Small intestine (tissue), 7 donors: ENCODE results near the gene STK38. TPM values are rescaled to one million over a fixed set of nuclear protein-coding genes. Genes with fewer than 3 reads are reported as not detected.
"Not testable (repeated sequence)": the region's sequence is repeated elsewhere in the genome, so short reads cannot be mapped to it uniquely, and the experiment has no call there.

Experiments used
- DNase-seq, 2 donors: peaks; one replicate each; pipeline versions ENCODE4 v3.0.0 to v3.0.0-alpha.2; 2013
- FAIRE-seq: peaks from 2 replicates; lab custom pipeline; 2012; peaks lifted over from hg19 to GRCh38; lab: Jason Lieb, UNC
- H3K27ac ChIP-seq, 3 donors: one replicate each; pipeline ENCODE4 v1.5.1; 2013; ENCODE audit warnings: low read length in 2 of 3, mild to moderate bottlenecking in 2 of 3, control low read depth in 1 of 3, inconsistent platforms in 1 of 3, low read depth in 1 of 3, moderate library complexity in 1 of 3
- H3K27me3 ChIP-seq, 3 donors: one replicate each; pipeline ENCODE4 v1.6.1; 2013; ENCODE audit warnings: low read length in 3 of 3, inconsistent platforms in 1 of 3; ENCODE audit not compliant: control insufficient read depth in 3 of 3, insufficient read depth in 3 of 3
- H3K36me3 ChIP-seq, 3 donors: one replicate each; pipeline ENCODE4 v1.6.1; 2013; ENCODE audit warnings: low read length in 3 of 3, inconsistent platforms in 1 of 3, low read depth in 1 of 3, mild to moderate bottlenecking in 1 of 3, moderate library complexity in 1 of 3; ENCODE audit not compliant: control insufficient read depth in 3 of 3, insufficient read depth in 2 of 3
- H3K4me1 ChIP-seq, 3 donors: one replicate each; pipeline ENCODE4 v1.6.1; 2013; ENCODE audit warnings: low read length in 2 of 3, inconsistent platforms in 1 of 3, low read depth in 1 of 3, mild to moderate bottlenecking in 1 of 3, moderate library complexity in 1 of 3; ENCODE audit not compliant: control insufficient read depth in 3 of 3, insufficient read depth in 2 of 3
- H3K4me3 ChIP-seq, 3 donors: one replicate each; pipeline ENCODE4 v1.5.1; 2013; ENCODE audit warnings: low read length in 3 of 3, control low read depth in 1 of 3, inconsistent platforms in 1 of 3, low read depth in 1 of 3, mild to moderate bottlenecking in 1 of 3, moderate library complexity in 1 of 3
- H3K9me3 ChIP-seq, 2 donors: one replicate each; pipeline ENCODE4 v1.6.1; 2013; ENCODE audit warnings: low read depth in 1 of 2, low read length in 1 of 2; ENCODE audit not compliant: control insufficient read depth in 2 of 2, insufficient read depth in 1 of 2
- WGBS, 3 donors: extraction: QIAGEN DNeasy Blood & Tissue Kit; methylation state at CpG; one replicate each; pipeline ENCODE4 v1.1.7; 2013; 5-methylcytosine and 5-hydroxymethylcytosine counted together
- polyA plus RNA-seq, 4 donors: library from polyadenylated mRNA; stranded (reverse) in 3 of 4; unstranded in 1 of 4; fragments of 200-250 nt in 3 of 4; fragments of 120-200 nt in 1 of 4; gene quantifications; one replicate each; pipeline versions ENCODE4 v1.2.1 to v1.2.3, GENCODE V29; 2013
- donor health status: healthy with polysubstance abuse.
- donor health status: control.
- donor health status: control.
- donor health status: Bipolar disorder and iron deficiency.
- donor health status: healthy.

Gene STK38
- polyA plus RNA-seq, 4 donors: 27.6 to 52.1 (median 39.9) TPM

DNA sequence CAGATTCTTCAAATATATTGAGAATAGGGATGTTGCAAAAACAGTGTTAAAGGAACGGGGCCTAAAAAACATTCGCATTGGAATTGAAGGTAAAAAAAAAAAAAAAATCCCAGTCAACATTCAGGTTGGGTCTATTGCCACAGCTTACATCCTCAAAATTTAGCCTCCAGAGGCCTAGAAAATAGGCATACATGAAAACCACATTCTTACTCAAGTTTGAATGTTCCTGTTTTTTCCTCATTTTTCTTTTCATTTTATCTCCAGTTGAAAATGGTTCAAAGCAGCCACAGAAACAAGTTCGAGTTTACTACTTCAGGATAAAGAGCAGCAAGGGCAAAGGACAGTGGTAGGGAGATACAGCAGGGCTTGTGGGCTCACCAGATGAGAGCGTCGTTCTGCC lies 62.5 kb downstream of the STK38 start:
- Histone ChIP-seq H3K27me3 (no peaks in the 10 kb centered on the region), H3K9me3 (no peaks in the 10 kb centered on the region), H3K27ac (no peak overlapping the region), H3K4me3 (no peak overlapping the region), H3K36me3 (peaks cover 3 to 55% (median 22%) of the 10 kb centered on the region in 3 donors), H3K4me1 (no peaks in the 10 kb centered on the region)
- DNase-seq (no peak), FAIRE-seq (no peak)
- 83 to 86% (median 84%) methylated on average over 5 of the region's 5 CpGs for WGBS, 3 donors

DNA sequence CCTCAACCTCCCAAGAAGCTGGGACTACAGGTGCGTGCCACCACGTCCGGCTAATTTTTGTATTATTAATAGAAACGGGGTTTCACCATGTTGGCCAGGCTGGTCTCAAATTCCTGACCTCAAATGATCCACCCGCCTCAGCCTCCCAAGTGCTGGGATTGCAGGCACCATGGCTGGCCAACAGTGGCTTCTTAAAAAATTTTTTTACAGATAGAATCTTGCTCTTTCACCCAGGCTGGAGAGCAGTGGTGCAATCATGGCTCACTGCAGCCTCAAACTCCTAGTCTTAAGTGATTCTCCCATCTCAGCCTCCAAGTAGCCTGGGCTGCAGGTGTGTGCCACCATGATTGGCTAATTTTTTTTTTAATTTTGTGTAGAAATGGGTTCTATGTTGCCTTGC lies 64.0 kb downstream of the STK38 start:
- not testable (repeated sequence) for H3K27ac ChIP-seq, H3K4me1 ChIP-seq, H3K9me3 ChIP-seq, H3K27me3 ChIP-seq, H3K4me3 ChIP-seq, FAIRE-seq, DNase-seq
- peaks cover 6 to 54% (median 22%) of the 10 kb centered on the region in 3 donors for H3K36me3 ChIP-seq
- 96 to 98% (median 98%) methylated on average over 5 of the region's 5 CpGs for WGBS, 3 donors

DNA sequence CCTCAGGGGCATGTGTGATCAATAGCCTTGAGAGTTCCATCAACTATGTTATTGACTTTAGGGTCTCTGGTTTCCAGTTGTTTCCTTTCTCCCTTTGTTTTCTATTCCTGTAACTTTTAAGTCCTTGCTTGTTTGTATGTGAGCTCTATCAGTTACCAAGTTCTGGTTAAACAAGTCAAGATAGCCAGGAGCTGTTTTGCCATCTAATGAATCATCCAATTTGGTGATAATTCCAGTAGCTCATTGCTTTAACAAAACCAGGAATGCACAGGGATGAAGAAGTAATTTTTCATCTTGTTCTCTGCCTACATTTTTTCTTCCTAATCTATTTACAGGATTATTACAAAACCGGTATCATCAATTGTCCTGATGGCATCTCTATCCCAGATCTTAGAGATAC lies 68.0 kb downstream of the STK38 start:
- DNase-seq (no peak), FAIRE-seq (no peak)
- H3K4me3 ChIP-seq: no peak overlapping the region
- no peaks in the 10 kb centered on the region for H3K27me3 ChIP-seq
- H3K9me3 ChIP-seq: no peaks in the 10 kb centered on the region
- 81 to 85% (median 84%) methylated on average over 1 of the region's 1 CpG for WGBS, 3 donors
- no peaks in the 10 kb centered on the region for H3K4me1 ChIP-seq
- peaks cover 8 to 44% (median 11%) of the 10 kb centered on the region in 3 donors for H3K36me3 ChIP-seq
- no peak overlapping the region for H3K27ac ChIP-seq

DNA sequence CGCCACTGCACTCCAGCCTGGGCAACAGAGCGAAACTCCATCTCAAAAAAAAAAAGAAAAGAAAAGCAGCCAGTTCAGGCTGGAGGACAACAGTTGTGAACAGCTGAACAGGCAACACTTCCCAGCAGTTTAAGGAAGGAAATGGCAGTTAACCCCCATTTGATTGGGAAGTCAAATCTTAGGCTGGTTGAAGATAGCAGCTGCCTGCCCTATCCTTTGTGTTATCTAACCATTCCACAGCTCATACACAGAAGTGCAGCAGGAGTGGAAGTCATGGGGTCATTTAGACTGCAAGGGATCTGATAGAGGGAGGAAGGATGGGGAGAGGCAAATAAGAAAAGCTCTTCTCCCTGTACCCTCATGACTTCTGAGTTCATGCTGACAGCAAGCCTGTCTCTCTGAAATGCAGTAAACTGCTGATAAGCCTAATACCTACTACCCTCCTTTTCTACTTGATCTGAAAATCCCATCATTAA lies 69.2 kb downstream of the STK38 start:
- H3K27ac ChIP-seq: no peak overlapping the region
- DNase-seq (no peak), FAIRE-seq (no peak)
- H3K27me3 ChIP-seq: no peaks in the 10 kb centered on the region
- peaks cover 5 to 40% (median 11%) of the 10 kb centered on the region in 3 donors for H3K36me3 ChIP-seq
- no peak overlapping the region for H3K4me3 ChIP-seq
- WGBS, 3 donors: 75 to 93% (median 93%) methylated on average over 2 of the region's 2 CpGs
- no peaks in the 10 kb centered on the region for H3K4me1 ChIP-seq
- no peaks in the 10 kb centered on the region for H3K9me3 ChIP-seq

DNA sequence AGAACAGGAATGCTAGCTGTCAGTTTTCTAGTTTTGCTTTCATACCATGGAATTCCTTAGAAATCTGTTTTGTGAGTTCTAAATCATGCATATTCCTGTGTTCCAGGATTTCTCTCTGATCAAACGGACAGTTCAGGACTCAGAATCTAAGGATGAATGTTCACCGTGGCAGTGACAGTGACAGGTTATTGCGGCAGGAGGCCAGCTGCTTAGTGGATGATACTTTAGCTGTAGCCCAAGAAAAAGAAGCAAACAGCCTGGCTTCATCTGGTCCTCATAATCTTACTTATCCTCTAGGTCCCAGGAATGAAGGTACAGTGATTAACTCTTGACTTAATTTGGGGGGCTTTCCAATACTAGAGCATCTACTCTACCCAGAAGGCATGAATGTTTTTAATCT lies 77.3 kb downstream of the STK38 start:
- Histone ChIP-seq H3K4me1 (no peaks in the 10 kb centered on the region), H3K27me3 (no peaks in the 10 kb centered on the region), H3K9me3 (no peaks in the 10 kb centered on the region), H3K36me3 (peaks cover 2 to 24% (median 5%) of the 10 kb centered on the region in 3 donors), H3K4me3 (no peak overlapping the region), H3K27ac (no peak overlapping the region)
- no peak for FAIRE-seq
- WGBS, 3 donors: 91 to 92% (median 92%) methylated on average over 3 of the region's 3 CpGs
- no peak for DNase-seq

DNA sequence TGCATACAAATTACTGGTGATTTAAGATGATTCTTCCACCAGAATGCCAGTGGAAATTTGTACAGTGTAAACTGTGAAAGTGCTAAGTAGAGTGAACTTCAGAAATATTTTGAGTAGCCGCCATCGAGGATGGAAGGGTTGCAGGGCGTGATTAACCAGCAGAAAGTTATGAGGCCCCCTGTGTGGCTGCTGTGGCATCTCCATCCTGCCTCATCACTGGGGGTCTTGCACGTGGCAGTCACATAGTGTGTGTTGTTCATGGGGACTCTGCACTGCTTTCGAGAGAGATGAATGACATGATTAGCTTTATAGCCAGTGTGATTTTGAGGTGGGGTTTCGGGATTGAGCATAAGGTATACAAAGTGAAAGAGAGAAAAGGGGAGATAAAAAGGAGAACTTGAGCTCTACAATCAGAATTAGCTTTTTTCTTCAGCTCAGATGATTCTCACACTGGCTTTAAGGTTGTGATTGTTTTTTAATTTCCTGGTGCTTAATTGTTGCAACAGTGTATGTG lies 78.1 kb downstream of the STK38 start:
- no peaks in the 10 kb centered on the region for H3K4me1 ChIP-seq
- H3K9me3 ChIP-seq: no peaks in the 10 kb centered on the region
- no peak overlapping the region for H3K4me3 ChIP-seq
- peaks cover 2 to 22% (median 2%) of the 10 kb centered on the region in 3 donors for H3K36me3 ChIP-seq
- no peak overlapping the region for H3K27ac ChIP-seq
- H3K27me3 ChIP-seq: no peaks in the 10 kb centered on the region
- 72 to 86% (median 83%) methylated on average over 6 of the region's 6 CpGs for WGBS, 3 donors
- DNase-seq (no peak), FAIRE-seq (no peak)

DNA sequence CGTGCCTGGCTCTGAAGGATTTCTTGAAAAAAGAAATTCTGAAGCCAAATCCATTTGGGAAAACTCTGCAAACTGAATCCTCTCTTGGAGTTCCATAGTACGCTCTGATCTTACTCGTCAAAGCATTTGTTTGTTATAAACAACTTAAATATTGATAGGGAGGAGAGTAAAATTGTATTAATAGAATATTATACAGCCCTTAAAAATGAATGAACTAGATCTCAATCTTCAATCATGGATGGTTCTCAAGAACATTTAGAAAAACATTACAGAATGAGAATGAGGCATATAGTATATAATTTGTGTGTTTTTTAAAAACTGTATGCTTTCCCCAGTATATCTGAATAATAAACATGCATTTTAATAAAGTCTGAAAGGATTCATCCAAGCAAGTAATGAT lies 79.7 kb downstream of the STK38 start:
- Histone ChIP-seq H3K4me3 (no peak overlapping the region), H3K27ac (no peak overlapping the region), H3K36me3 (peaks cover 2 to 14% (median 4%) of the 10 kb centered on the region in 3 donors), H3K4me1 (no peaks in the 10 kb centered on the region), H3K27me3 (no peaks in the 10 kb centered on the region), H3K9me3 (no peaks in the 10 kb centered on the region)
- no peak for DNase-seq
- FAIRE-seq: no peak
- WGBS, 3 donors: 96 to 98% (median 98%) methylated on average over 3 of the region's 3 CpGs

DNA sequence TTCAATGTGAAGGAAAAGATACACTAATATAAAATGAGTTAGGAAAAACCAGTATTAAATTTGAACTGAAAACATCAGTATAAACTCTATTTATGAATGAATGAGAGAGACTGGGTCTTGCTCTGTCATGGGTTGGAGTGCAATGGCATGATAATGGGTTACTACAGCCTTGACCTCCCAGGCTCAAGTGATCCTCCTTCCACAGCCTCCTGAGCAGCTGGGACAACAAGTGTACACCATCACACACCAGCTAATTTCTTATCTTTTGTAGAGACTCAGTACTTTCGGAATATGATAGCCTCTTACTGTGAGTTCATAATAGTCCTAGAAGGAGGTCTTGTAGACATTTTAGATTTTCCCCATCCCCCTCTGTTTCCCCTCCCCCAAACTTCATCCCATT lies 83.0 kb downstream of the STK38 start:
- H3K36me3 ChIP-seq: peaks cover 1 to 6% (median 2%) of the 10 kb centered on the region in 3 donors
- no peak for FAIRE-seq
- H3K9me3 ChIP-seq: no peaks in the 10 kb centered on the region
- DNase-seq: no peak
- WGBS, 3 donors: 93 to 100% (median 95%) methylated on average over 1 of the region's 1 CpG
- H3K27me3 ChIP-seq: no peaks in the 10 kb centered on the region
- no peak overlapping the region for H3K4me3 ChIP-seq
- no peaks in the 10 kb centered on the region for H3K4me1 ChIP-seq
- no peak overlapping the region for H3K27ac ChIP-seq

DNA sequence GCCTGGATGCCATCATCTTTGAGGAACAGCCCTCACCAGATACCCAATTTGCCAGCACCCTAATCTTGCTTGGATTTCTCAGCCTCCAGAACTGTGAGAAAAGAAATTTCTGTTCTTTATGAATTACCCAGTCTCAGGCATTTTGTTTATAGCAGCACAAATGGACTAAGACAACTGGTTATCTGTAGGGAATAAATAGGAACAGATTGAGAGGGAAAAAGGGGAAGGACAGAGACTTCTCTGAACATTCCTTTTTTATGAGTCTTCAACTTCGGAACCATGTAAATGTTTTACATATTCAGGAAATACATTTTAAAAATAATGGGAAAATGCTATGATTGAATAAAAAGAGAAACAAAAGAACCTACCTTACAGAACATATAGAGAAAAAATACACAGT lies 83.6 kb downstream of the STK38 start:
- 68 to 88% (median 71%) methylated on average over 1 of the region's 1 CpG for WGBS, 3 donors
- no peak overlapping the region for H3K4me3 ChIP-seq
- DNase-seq (no peak), FAIRE-seq (no peak)
- no peak overlapping the region for H3K27ac ChIP-seq
- H3K27me3 ChIP-seq: no peaks in the 10 kb centered on the region
- H3K9me3 ChIP-seq: no peaks in the 10 kb centered on the region
- peaks cover 1 to 6% (median 2%) of the 10 kb centered on the region in 3 donors for H3K36me3 ChIP-seq
- H3K4me1 ChIP-seq: no peaks in the 10 kb centered on the region
